HG02642 (cell line): ENCODE results near the gene VPS37B.
"Not testable (repeated sequence)": the region's sequence is repeated elsewhere in the genome, so short reads cannot be mapped to it uniquely, and the experiment has no call there.

ENCODE experiments used
- ATAC-seq: cut with Tn5 transposase; IDR thresholded peaks from one replicate; pipeline ENCODE4 v1.9.1; 2021; ENCODE audit warnings: mild to moderate bottlenecking; ENCODE audit not compliant: unreplicated experiment, poor library complexity

Gene VPS37B

GRCh38 chr12:122886161-122886560 lies 9.8 kb downstream of the VPS37B start:
- ATAC-seq = no peak

- ATAC-seq = no peak
Measured at GRCh38 chr12:122884860-122885259, 11.1 kb downstream of the VPS37B start.

GRCh38 chr12:122884091-122884826 lies 11.7 kb downstream of the VPS37B start:
- ATAC-seq = no peak

GRCh38 chr12:122882908-122883558 lies 12.9 kb downstream of the VPS37B start:
- ATAC-seq = no peak

- ATAC-seq = no peak
Measured at GRCh38 chr12:122880668-122881067, 15.3 kb downstream of the VPS37B start.

- no peak for ATAC-seq
Measured at GRCh38 chr12:122880155-122880667, 15.7 kb downstream of the VPS37B start.

- no peak for ATAC-seq
Measured at GRCh38 chr12:122878780-122879612, 16.9 kb downstream of the VPS37B start.

GRCh38 chr12:122876731-122877130 lies 19.2 kb downstream of the VPS37B start:
- ATAC-seq = no peak

- not testable (repeated sequence) for ATAC-seq
Measured at GRCh38 chr12:122876281-122876680, 19.6 kb downstream of the VPS37B start.

- peak; percentile 70 for ATAC-seq
Measured at GRCh38 chr12:122875590-122876220, 20.2 kb downstream of the VPS37B start.

GRCh38 chr12:122874081-122874480 lies 21.8 kb downstream of the VPS37B start:
- ATAC-seq = no peak

GRCh38 chr12:122873540-122873939 lies 22.4 kb downstream of the VPS37B start:
- ATAC-seq = no peak

- ATAC-seq = no peak
Measured at GRCh38 chr12:122872815-122873361, 23.0 kb downstream of the VPS37B start.

- peak; percentile 44 for ATAC-seq
Measured at GRCh38 chr12:122871851-122872780, 23.8 kb downstream of the VPS37B start.

- no peak for ATAC-seq
Measured at GRCh38 chr12:122870867-122871664, 24.9 kb downstream of the VPS37B start.

- no peak for ATAC-seq
Measured at GRCh38 chr12:122870163-122870842, 25.6 kb downstream of the VPS37B start.

- ATAC-seq = no peak
Measured at GRCh38 chr12:122869207-122869973, 26.5 kb downstream of the VPS37B start.
